ENCODE results near the gene BPIFA1.

DNA sequence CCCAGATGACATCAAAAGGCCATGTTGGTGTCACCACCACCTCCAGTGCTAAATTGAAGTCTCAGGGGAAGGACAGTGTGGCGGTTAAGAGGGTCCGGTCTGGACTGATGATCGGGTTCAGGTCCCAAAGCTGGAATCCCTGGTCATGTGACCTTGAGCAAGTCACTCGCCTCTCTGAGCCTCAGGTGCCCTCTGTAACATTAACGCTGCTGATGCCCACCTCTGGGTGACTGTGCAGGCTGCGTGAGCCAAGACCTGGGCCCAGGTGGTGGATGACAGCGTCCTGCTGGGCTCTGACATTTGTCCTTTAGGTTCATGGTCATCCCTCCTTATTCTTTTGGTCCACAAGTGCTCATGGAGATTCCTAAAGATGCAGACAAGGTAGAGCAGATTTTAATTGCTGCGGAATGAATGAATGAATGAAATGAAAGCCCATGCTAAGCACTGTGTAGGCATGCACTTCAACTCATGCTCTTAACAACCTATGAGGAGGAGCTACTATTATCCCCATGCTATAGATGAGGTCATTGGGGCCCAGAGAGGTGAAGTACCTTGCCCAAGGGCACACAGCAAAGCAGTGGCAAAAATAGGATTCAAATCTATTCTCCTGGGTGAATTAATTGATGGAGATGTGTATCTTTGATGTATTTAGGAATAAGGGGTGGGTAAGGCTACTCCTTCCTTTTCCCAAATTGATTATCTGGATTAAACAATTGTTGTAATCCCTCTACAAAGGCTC, 46.6 kb downstream of the BPIFA1 start:
- TF ChIP-seq, protein P1, sequence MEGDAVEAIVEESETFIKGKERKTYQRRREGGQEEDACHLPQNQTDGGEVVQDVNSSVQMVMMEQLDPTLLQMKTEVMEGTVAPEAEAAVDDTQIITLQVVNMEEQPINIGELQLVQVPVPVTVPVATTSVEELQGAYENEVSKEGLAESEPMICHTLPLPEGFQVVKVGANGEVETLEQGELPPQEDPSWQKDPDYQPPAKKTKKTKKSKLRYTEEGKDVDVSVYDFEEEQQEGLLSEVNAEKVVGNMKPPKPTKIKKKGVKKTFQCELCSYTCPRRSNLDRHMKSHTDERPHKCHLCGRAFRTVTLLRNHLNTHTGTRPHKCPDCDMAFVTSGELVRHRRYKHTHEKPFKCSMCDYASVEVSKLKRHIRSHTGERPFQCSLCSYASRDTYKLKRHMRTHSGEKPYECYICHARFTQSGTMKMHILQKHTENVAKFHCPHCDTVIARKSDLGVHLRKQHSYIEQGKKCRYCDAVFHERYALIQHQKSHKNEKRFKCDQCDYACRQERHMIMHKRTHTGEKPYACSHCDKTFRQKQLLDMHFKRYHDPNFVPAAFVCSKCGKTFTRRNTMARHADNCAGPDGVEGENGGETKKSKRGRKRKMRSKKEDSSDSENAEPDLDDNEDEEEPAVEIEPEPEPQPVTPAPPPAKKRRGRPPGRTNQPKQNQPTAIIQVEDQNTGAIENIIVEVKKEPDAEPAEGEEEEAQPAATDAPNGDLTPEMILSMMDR (IDR thresholded peaks at IDR 0.05): no peak
- no peak for TF ChIP-seq POLR2A (IDR thresholded peaks at IDR 0.05)
